ENCODE results near the gene AMOT. TPM values are rescaled to one million over a fixed set of nuclear protein-coding genes. Genes with fewer than 3 reads are reported as not detected.
A peak's percentile ranks its signal among the peaks of the same experiment; 100 is the strongest.

The AMOT gene
- total and polyA plus RNA-seq, 2 experiments from 2014 or later: 2.1 to 5.4 TPM

- H3K27ac ChIP-seq (ENCODE audit: low read depth): no peak overlapping the region
- H3K27me3 Mint-ChIP-seq (ENCODE audit: insufficient read depth, low read depth, poor library complexity): no peaks in the 10 kb centered on the region
- H3K79me2 ChIP-seq (replicated peaks; ENCODE audit: insufficient read depth): no peaks in the 10 kb centered on the region
- no peak overlapping the region for H3K27ac Mint-ChIP-seq
- H3K4me3 ChIP-seq: no peak overlapping the region
- no peaks in the 10 kb centered on the region for H4K20me1 ChIP-seq (replicated peaks; ENCODE audit: insufficient read depth)
- no peaks in the 10 kb centered on the region for H3K4me1 ChIP-seq (ENCODE audit: insufficient read depth)
- H3K27me3 ChIP-seq (ENCODE audit: insufficient read depth): no peaks in the 10 kb centered on the region
- peaks cover 11% of the 10 kb centered on the region; the same call in 2 of the 3 replicates for H3K4me1 Mint-ChIP-seq
- no peak for TF ChIP-seq ZNF114 (CRISPR knock-in tag; IDR thresholded peaks at IDR 0.05)
- TF ChIP-seq STAT1 (IDR thresholded peaks at IDR 0.05; ENCODE audit: unreplicated experiment): no peak
- TF ChIP-seq ZNF331 (CRISPR knock-in tag; IDR thresholded peaks at IDR 0.05; ENCODE audit: low read depth): no peak
- no peak for TF ChIP-seq EZH2 (IDR thresholded peaks at IDR 0.05; ENCODE audit: low read depth, unreplicated experiment)
- no peak overlapping the region for H3K4me3 Mint-ChIP-seq
- H3K36me3 Mint-ChIP-seq (ENCODE audit: low read depth): no peaks in the 10 kb centered on the region
- H3K9me2 ChIP-seq (ENCODE audit: insufficient read depth): no peaks in the 10 kb centered on the region
- no peaks in the 10 kb centered on the region for H3K36me3 ChIP-seq (ENCODE audit: insufficient read depth)
- no peak overlapping the region for H2AFZ ChIP-seq
- DNase-seq (ENCODE audit: low spot score): peak; percentile 47
- no peak overlapping the region for H3K4me2 ChIP-seq
- peak; percentile 61 for ATAC-seq
- H3K9me3 Mint-ChIP-seq: no peaks in the 10 kb centered on the region
- no peaks in the 10 kb centered on the region for H3F3A ChIP-seq (replicated peaks; ENCODE audit: low read depth)
These were observed 17.7 kb downstream of the AMOT start for GRCh38 chrX:112822892-112823291.

GRCh38 chrX:112820364-112821268 is 20.0 kb downstream of the AMOT start:
- Mint-ChIP-seq H3K27me3 (ENCODE audit: insufficient read depth, low read depth, poor library complexity) (no peaks in the 10 kb centered on the region), H3K36me3 (ENCODE audit: low read depth) (no peaks in the 10 kb centered on the region), H3K9me3 (no peaks in the 10 kb centered on the region), H3K4me1 (peaks cover 11% of the 10 kb centered on the region; the same call in 2 of the 3 replicates), H3K4me3 (no peak overlapping the region), H3K27ac (no peak overlapping the region)
- DNase-seq (ENCODE audit: low spot score) (no peak), ATAC-seq (no peak)
- no peaks in the 10 kb centered on the region for H3F3A ChIP-seq (replicated peaks; ENCODE audit: low read depth)
- H3K4me2 ChIP-seq: no peak overlapping the region
- H3K27me3 ChIP-seq (ENCODE audit: insufficient read depth): no peaks in the 10 kb centered on the region
- no peak overlapping the region for H2AFZ ChIP-seq
- no peak overlapping the region for H3K27ac ChIP-seq (ENCODE audit: low read depth)
- no peak overlapping the region for H3K4me3 ChIP-seq
- H3K9me2 ChIP-seq (ENCODE audit: insufficient read depth): no peaks in the 10 kb centered on the region
- no peaks in the 10 kb centered on the region for H3K4me1 ChIP-seq (ENCODE audit: insufficient read depth)
- no peaks in the 10 kb centered on the region for H3K36me3 ChIP-seq (ENCODE audit: insufficient read depth)
- H3K79me2 ChIP-seq (replicated peaks; ENCODE audit: insufficient read depth): no peaks in the 10 kb centered on the region
- H4K20me1 ChIP-seq (replicated peaks; ENCODE audit: insufficient read depth): no peaks in the 10 kb centered on the region
- TF ChIP-seq ETS1 (IDR thresholded peaks at IDR 0.05): no peak
- no peak for TF ChIP-seq EZH2phosphoT487 (IDR thresholded peaks at IDR 0.05; ENCODE audit: unreplicated experiment)
- TF ChIP-seq JUNB (IDR thresholded peaks at IDR 0.05; ENCODE audit: unreplicated experiment): no peak
- TF ChIP-seq, protein P1, sequence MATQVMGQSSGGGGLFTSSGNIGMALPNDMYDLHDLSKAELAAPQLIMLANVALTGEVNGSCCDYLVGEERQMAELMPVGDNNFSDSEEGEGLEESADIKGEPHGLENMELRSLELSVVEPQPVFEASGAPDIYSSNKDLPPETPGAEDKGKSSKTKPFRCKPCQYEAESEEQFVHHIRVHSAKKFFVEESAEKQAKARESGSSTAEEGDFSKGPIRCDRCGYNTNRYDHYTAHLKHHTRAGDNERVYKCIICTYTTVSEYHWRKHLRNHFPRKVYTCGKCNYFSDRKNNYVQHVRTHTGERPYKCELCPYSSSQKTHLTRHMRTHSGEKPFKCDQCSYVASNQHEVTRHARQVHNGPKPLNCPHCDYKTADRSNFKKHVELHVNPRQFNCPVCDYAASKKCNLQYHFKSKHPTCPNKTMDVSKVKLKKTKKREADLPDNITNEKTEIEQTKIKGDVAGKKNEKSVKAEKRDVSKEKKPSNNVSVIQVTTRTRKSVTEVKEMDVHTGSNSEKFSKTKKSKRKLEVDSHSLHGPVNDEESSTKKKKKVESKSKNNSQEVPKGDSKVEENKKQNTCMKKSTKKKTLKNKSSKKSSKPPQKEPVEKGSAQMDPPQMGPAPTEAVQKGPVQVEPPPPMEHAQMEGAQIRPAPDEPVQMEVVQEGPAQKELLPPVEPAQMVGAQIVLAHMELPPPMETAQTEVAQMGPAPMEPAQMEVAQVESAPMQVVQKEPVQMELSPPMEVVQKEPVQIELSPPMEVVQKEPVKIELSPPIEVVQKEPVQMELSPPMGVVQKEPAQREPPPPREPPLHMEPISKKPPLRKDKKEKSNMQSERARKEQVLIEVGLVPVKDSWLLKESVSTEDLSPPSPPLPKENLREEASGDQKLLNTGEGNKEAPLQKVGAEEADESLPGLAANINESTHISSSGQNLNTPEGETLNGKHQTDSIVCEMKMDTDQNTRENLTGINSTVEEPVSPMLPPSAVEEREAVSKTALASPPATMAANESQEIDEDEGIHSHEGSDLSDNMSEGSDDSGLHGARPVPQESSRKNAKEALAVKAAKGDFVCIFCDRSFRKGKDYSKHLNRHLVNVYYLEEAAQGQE (IDR thresholded peaks at IDR 0.05; ENCODE audit: unreplicated experiment): no peak
- TF ChIP-seq ZNF331 (CRISPR knock-in tag; IDR thresholded peaks at IDR 0.05; ENCODE audit: low read depth): no peak
- no peak for TF ChIP-seq STAT1 (IDR thresholded peaks at IDR 0.05; ENCODE audit: unreplicated experiment)
- no peak for TF ChIP-seq CREB1 (CRISPR knock-in tag; IDR thresholded peaks at IDR 0.05; ENCODE audit: low read depth)
- TF ChIP-seq NANOG (IDR thresholded peaks at IDR 0.05; ENCODE audit: borderline replicate concordance): no peak

Data from GM23338 (cell line).